Ishikawa (cell line): ENCODE measurements around the gene SLC30A3.

Experiments used
- CEBPB ChIP-seq: IDR thresholded peaks from 2 replicates; pipeline ENCODE4 v1.6.1; 2012
- CREB1 ChIP-seq: IDR thresholded peaks from 2 replicates; pipeline ENCODE4 v1.6.1; 2012; ENCODE audit warnings: low read depth
- EGR1 ChIP-seq: IDR thresholded peaks from 2 replicates; pipeline ENCODE4 v1.6.1; 2012
- EP300 ChIP-seq: IDR thresholded peaks from 2 replicates; pipeline ENCODE4 v1.6.1; 2012; ENCODE audit warnings: borderline replicate concordance
- FOXM1 ChIP-seq: IDR thresholded peaks from 2 replicates; pipeline ENCODE4 v1.6.1; 2012; ENCODE audit warnings: low read depth, borderline replicate concordance
- RAD21 ChIP-seq: IDR thresholded peaks from 2 replicates; pipeline ENCODE4 v1.6.1; 2012; ENCODE audit warnings: low read depth
- TAF1 ChIP-seq: IDR thresholded peaks from 2 replicates; pipeline ENCODE4 v1.6.1; 2012; ENCODE audit warnings: low read depth, mild to moderate bottlenecking
- TCF12 ChIP-seq: IDR thresholded peaks from 2 replicates; pipeline ENCODE4 v1.6.1; 2012; ENCODE audit warnings: low read depth
- TEAD4 ChIP-seq: IDR thresholded peaks from 2 replicates; pipeline ENCODE4 v1.6.1; 2012
- USF1 ChIP-seq: IDR thresholded peaks from 2 replicates; pipeline ENCODE4 v1.6.1; 2012
- YY1 ChIP-seq: IDR thresholded peaks from 2 replicates; pipeline ENCODE4 v1.6.1; 2012; ENCODE audit warnings: low read depth
- ZBTB7A ChIP-seq: IDR thresholded peaks from 2 replicates; pipeline ENCODE4 v1.6.1; 2012; ENCODE audit warnings: low read depth
- TF ChIP-seq, protein P1 (sequence below): IDR thresholded peaks from 2 replicates; pipeline ENCODE4 v1.6.1; 2012; ENCODE audit warnings: low read depth, mild to moderate bottlenecking
- TF ChIP-seq, protein P2 (sequence below): IDR thresholded peaks from 2 replicates; pipeline ENCODE4 v1.6.1; 2012

GRCh38 chr2:27240406-27240805 lies 22.4 kb downstream of the SLC30A3 start:
- TF ChIP-seq YY1, result no peak
- TF ChIP-seq TAF1, result no peak
- no peak for TF ChIP-seq EGR1
- TF ChIP-seq, protein P1, sequence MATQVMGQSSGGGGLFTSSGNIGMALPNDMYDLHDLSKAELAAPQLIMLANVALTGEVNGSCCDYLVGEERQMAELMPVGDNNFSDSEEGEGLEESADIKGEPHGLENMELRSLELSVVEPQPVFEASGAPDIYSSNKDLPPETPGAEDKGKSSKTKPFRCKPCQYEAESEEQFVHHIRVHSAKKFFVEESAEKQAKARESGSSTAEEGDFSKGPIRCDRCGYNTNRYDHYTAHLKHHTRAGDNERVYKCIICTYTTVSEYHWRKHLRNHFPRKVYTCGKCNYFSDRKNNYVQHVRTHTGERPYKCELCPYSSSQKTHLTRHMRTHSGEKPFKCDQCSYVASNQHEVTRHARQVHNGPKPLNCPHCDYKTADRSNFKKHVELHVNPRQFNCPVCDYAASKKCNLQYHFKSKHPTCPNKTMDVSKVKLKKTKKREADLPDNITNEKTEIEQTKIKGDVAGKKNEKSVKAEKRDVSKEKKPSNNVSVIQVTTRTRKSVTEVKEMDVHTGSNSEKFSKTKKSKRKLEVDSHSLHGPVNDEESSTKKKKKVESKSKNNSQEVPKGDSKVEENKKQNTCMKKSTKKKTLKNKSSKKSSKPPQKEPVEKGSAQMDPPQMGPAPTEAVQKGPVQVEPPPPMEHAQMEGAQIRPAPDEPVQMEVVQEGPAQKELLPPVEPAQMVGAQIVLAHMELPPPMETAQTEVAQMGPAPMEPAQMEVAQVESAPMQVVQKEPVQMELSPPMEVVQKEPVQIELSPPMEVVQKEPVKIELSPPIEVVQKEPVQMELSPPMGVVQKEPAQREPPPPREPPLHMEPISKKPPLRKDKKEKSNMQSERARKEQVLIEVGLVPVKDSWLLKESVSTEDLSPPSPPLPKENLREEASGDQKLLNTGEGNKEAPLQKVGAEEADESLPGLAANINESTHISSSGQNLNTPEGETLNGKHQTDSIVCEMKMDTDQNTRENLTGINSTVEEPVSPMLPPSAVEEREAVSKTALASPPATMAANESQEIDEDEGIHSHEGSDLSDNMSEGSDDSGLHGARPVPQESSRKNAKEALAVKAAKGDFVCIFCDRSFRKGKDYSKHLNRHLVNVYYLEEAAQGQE, result no peak
- no peak for TF ChIP-seq RAD21
- no peak for TF ChIP-seq USF1
- TF ChIP-seq, protein P2, sequence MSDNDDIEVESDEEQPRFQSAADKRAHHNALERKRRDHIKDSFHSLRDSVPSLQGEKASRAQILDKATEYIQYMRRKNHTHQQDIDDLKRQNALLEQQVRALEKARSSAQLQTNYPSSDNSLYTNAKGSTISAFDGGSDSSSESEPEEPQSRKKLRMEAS, result no peak
- TF ChIP-seq CEBPB, result no peak
- TF ChIP-seq TCF12, result no peak
- TF ChIP-seq TEAD4, result no peak
- no peak for TF ChIP-seq CREB1
- no peak for TF ChIP-seq EP300
- no peak for TF ChIP-seq FOXM1
- TF ChIP-seq ZBTB7A, result no peak
